Limb (tissue), 2 donors: ENCODE data around the gene PPP1R13L.

Experiments
- DNase-seq, 2 donors: peaks; one replicate each; pipeline ENCODE4 v3.0.0-alpha.2; 2016; ENCODE audit errors: extremely low spot score in 2 of 2

The PPP1R13L gene, protein sequence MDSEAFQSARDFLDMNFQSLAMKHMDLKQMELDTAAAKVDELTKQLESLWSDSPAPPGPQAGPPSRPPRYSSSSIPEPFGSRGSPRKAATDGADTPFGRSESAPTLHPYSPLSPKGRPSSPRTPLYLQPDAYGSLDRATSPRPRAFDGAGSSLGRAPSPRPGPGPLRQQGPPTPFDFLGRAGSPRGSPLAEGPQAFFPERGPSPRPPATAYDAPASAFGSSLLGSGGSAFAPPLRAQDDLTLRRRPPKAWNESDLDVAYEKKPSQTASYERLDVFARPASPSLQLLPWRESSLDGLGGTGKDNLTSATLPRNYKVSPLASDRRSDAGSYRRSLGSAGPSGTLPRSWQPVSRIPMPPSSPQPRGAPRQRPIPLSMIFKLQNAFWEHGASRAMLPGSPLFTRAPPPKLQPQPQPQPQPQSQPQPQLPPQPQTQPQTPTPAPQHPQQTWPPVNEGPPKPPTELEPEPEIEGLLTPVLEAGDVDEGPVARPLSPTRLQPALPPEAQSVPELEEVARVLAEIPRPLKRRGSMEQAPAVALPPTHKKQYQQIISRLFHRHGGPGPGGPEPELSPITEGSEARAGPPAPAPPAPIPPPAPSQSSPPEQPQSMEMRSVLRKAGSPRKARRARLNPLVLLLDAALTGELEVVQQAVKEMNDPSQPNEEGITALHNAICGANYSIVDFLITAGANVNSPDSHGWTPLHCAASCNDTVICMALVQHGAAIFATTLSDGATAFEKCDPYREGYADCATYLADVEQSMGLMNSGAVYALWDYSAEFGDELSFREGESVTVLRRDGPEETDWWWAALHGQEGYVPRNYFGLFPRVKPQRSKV

DNA sequence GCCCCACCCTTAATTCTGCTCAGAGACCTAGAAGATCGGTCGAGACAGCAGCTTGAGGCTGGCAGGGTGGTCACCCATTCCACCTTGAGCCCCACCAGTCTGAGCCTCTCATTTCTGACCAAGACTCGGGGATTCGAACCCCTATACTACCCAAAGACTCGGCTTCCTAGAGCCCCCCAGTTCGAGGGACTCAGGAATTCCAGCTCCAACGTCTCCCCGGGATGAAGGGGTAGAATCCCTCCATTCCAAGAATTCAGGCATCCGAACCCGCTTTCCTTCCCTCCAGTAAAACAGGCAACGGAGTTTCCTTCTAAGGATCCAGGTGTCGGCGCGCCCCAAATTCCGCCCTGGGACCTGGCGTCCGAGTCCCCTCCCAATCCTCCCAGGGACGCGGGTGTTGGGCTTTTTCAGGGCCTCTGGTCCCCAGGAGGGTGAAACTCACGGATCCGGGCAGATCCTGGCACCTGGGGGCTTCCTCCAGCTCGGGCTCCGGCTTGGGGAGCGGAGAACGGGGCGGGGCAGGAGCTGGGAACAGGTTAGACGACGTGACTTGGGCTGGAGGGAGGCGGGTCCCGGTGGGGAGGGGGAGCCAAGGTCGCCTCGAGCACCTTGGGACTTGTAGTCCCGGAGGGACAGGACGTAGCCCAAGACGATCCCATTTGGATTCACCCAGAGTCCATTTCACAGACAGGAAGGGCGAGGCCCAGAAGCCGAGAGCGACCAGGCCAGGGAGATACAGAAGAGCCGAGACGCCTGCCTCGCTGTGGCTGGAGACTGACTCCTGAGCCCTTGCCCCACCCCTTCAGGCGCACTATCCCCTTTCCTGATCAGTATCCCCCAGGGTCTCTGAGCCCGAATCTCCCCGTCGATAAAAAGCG, at the start of gene PPP1R13L:
Gene PPP1R13L, minus strand, starts transcription at position 513 of the 878 bp plus-strand sequence. CDS start 6,751 bp downstream, outside the sequence.
- peak in 1 of 2 donors; percentile 67 for DNase-seq

DNA sequence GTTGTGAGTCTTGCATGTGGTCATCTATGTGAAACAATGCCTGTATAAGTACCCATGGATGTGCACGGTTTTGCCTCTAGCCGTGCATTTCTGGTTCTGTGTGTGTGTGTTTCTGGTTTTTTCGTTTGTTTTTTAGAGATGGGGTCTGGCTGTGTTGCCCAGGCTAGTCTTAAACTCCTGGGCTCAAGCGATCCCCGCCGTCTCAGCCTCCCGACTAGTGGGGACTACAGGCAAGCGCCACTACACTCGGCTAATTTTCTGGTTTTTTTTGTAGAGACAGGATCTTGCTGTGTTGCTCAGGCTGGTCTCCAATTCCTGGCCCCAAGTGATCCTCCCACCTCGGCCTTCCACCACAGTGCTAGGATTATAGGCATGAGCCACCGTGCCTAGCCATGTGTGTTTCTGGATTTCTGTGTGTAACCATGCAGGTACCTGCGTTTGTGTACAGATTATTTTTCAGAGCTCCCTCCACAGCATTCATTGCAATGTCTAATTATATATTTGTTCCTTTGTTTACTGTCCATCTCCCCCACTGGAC, 47.0 kb upstream of the PPP1R13L start:
- DNase-seq, result no peak

DNA sequence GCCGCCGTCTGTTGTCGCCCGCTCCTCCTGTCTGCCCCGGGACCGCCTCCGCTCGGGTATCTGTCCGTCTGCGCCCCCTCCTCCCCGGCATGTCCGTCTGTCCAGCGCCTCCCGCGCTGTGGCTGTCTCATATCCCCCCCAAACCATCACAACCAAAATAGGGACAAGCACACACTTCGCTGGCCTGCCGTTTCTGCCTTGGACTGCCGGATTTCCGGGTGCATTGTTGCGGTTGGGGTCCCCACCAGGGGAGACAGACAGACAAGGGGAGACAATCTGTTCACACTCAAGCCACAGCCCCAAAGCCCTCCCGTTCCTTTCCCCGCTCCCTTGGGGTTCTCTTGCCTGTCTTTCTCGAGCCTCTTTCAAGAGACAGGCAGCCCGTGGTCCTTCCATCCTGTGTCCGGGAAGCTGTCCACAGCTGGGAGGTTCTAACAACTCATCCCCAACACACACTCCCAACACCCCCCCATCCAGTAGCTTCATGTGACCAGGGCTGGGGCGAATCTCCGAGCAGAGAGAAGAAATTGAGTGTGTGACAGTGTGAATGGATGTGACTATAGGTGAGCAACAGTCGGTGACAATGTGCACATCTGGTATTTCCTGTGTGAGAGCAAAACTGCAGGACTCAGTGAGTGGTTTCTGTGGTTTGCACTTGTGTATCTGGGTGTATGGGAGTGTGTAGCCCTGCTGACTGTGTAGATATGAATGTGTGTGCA, 46.4 kb upstream of the PPP1R13L start:
- peak in 1 of 2 donors; percentile 58 for DNase-seq

DNA sequence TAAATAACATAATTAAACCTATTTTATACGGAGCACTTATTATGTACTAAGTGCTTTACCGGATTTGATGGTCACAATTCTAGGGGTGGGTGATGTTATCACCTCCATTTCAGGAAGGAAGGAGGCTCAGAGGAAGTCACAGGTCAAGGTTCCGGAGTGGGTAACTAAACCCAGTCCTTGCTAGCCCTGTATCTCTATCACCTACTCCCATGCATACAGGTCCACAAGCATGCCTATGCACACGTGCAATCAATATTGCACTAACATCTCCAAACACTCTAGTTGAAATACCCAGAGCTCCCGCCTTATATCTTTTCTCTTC, 45.1 kb upstream of the PPP1R13L start:
- no peak for DNase-seq

DNA sequence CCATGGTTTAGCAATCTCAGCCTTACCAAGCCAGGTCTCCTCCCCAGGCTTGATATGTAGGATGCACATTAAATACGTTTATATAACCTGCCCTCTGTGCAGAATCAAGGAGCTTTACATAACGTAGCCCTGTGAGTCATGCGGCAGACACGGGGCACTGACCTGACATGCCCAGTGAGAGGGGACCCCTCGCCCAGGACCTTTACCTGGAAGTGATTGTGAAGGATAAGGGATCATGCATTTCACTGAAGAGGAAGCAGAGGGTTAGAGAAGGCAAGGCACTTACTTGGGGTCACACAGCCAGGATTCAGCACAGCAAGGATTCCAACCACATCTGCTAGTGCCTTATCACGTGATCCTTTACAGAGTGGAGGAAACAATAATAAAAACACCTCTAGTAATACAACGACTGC, 44.0 kb upstream of the PPP1R13L start:
- DNase-seq, result no peak

DNA sequence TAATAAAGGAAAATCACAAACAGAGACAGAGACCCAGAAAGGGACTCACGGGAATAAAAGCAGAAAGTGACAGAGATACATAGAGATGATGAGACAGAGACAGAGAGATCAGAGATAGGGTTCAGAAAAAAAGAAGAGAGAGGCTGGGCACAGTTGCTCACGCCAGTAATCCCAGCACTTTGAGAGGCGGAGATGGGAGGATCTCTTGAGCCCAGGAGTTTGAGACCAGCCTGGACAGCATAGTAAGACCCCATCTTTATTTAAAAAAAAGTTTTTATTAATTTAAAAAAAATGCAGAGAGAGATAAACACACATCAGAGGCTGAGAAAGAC, 43.5 kb upstream of the PPP1R13L start:
- DNase-seq, result no peak

DNA sequence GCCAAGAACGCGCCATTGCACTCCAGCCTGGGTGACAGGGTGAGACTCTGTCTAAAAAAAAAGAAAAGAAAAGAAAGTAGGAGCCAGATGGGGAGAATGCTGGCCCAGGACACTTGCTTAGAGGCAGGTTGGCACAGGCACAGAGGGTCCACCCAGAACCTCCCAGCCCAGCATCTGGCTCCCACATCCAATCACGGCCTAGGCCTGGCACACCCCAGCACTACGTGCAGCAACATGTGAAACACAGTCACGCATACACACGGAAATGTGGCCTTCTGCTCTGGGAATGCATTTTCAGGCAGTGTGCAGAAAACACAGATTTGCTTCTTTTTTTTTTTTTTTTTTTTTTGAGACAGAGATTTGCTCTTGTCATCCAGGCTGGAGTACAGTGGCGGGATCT, 42.1 kb upstream of the PPP1R13L start:
- DNase-seq, result no peak

DNA sequence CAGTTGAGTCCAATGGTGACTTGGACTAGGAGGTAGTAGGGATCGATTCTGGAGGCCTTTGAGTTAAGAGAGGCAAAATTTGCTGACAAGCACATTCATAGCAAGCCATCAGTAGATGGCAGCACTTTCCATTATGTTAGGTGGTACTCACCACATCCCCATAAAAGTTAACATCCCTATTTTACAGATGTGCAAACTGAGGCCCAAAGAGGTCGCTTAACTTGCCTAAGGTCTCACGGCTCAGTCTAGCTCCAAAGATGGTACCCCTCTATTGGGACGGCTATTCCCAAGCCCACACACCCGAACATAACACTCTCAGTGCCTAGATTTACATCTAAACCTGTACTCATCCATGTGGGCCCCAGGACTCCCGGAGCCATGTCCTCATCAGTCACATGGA, 41.4 kb upstream of the PPP1R13L start:
- no peak for DNase-seq

DNA sequence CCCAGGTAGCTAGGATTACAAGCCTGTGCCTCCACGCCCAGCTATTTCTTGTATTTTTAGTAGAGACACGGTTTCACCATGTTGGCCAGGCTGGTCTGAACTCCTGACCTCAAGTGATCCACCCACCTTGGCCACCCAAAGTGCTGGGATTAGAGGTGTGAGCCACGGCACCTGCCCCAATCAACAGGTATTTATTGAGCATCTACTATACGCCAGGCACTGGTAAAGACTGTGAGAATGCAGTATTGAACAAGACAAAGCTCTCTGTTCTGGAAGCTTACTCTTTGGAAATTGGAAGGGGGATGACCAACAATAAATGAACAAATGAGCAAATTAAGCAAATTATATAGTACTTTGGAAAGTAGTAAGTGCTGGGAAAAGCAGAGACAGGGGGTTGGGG, 40.3 kb upstream of the PPP1R13L start:
- DNase-seq, result no peak

DNA sequence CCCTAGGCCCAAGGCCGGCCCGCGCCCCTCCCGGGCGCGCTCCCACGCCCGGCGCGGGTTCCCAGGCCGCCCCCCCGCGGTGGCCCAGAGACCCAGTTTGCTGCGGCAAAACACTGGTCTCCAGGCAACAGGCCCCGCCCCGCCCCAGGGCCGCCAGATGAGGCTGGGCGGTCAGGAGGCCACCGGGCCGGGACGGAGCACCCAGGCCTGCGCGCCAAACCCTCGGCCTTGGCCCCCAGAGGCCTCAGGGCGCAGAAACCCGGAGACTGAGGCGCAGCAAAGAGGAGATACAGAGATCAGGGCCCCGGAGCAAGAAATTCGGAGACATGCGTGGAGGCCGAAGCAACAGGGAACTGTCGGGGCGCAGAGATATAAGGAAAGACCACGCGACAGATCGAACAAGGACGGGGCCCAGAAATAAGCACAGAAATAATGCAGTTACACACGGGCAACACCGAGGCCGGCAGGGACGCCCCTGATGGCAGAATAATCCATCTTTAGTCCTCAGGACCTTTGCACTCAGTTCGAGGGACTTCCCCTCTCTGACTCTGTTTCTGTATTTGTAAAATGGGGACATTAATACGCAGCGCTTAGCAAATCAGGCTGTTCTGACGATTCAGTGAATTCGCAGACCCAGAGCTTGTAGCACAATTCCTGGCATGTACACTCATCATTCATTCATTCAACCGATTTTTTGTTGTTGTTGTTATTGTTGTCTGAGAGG, 39.6 kb upstream of the PPP1R13L start:
- DNase-seq, result peak; percentile 86 to 93

DNA sequence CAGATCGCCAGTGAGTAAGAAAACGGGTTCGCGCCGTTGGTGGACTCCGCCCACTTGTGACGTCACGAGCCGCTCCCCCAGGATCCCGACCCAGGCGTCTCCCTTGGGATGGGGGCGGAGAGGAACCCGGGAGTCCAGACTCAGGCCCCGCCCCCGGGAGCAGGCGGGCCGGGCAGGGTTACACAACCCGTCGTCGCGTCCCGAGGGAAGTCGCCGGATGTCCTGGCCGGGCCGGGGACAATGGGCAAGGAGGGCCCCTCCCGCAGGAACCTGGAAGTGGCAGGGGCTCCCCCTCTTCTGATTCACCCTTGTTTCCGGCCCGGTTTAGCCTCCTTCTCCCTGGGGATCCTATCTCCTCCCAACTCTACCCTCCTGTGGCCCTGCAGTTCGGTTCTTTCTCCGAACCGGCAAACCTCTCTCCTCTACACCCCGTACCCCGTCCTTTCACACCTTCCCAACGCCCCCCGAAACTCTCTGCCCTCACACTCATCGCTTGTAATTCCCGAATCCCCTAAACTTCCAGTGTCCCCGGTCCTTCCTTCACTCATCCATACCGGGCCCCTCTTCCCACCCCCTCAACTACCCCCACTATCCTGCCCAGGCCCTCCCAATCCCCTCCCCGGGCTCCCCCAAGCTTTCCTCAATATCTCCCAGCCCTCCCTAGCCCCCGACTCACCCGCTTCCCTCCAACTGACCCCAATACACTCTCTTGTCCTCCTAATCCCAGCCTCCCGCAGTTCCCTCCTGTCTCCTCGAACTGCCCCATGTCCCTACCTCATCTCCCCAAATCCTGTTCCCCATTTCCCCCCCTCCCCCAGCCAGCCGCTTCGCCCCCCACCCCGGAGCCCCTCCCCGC, 38.8 kb upstream of the PPP1R13L start:
- peak; percentile 81 to 89 for DNase-seq

DNA sequence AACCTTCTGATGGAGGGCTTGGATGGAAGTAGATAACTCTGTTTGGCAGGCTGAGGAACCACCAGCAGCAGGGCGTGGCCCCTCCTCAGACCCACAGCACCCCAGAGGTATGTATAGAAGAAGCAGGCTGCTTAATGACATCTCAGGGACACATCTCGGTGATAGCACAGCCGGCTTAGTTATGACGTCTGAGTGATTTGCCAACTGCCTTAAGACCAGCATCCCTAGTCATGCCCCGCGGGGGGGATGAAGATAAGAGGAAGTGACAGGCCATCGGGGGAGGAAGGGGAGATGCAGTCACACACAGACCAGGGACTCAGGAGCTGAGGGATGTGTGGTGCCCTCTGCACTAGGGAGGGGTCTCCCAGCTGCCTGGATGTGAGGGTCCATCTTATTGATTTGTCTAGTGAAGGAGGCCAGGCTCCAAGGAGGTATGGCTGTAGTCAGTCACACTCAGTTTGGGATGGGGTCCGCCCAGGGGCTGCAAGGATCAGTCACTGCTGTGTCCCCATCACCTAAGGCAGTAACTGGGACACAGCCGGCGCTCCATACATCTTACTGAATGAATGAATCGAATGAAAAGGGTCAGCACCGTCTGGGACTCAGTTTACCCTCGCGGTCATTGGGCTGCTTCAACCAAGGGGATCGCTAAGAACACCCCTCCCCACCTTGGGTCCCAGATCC, 38.1 kb upstream of the PPP1R13L start:
- peak in 1 of 2 donors; percentile 56 for DNase-seq

DNA sequence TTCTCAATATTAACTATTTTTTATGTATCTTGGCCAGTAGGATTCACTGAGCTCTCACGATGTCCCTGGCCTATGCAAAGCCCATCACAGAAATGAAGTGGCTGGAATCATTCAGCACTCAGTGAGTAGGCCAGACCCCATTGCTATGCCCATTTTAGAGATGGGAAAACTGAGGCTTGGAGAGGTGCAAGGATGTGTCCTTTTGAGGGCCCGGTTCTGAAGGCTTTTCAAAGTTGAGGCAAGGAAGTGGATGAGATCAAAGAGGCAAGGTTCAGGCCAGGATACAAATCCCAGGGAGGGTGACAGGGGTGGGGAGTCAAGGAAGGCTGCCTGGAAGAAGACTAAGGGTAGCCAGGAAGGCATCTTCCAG, 37.5 kb upstream of the PPP1R13L start:
- DNase-seq, result no peak

DNA sequence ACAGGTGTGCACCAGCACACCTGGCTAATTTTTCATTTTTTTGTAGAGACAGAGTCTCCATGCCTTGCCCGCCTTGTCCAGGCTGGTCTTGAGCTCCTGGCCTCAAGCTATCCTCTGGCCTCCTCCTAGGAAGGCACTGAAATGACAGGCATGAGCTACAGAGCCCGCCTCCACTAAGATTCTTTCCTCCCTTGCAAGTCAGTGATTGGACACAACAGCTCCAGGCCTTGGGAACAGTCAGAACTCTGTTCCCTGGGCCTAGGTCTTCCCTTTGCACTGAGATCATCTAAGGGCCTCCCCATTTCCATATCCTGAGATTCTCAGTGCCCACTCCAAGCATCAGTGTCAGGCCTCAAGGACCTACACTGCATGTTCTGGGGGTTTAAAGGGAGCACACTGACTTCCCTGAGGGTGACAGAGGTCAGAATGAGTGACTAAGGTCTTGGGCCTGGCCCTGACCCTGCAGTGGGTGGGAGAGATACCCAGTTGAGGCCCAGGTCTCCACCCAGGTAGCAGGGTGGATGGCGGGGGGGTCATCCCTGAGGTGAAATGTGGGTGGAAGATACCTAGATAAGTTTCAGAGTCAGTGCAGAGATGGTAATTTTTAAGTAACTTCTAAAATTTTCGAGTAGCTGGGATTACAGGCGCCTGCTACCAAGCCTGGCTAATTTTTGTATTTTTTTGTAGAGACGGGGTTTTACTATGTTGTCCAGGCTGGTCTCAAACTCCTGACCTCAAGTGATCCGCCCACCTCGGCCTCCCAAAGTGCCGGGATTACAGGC, 36.2 kb upstream of the PPP1R13L start:
- DNase-seq, result no peak

DNA sequence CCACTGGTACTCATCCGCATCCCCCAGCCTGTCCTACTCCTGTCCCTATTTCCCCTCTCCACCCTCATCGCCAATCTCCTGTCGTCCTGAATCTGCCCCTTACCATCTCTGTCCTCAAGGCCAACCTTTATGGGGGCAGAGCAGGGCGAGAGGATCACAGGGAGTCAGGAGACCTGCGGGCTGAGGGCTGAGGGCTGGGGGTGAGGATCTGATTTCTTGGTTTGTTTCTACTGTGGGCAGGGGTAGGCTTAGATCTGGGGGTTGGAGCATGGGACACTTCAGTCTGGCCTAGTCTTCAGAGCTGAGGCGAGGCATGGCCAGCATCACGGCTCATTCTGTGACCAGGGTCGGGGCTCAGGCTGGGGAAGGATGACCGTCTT, 35.4 kb upstream of the PPP1R13L start:
- no peak for DNase-seq

DNA sequence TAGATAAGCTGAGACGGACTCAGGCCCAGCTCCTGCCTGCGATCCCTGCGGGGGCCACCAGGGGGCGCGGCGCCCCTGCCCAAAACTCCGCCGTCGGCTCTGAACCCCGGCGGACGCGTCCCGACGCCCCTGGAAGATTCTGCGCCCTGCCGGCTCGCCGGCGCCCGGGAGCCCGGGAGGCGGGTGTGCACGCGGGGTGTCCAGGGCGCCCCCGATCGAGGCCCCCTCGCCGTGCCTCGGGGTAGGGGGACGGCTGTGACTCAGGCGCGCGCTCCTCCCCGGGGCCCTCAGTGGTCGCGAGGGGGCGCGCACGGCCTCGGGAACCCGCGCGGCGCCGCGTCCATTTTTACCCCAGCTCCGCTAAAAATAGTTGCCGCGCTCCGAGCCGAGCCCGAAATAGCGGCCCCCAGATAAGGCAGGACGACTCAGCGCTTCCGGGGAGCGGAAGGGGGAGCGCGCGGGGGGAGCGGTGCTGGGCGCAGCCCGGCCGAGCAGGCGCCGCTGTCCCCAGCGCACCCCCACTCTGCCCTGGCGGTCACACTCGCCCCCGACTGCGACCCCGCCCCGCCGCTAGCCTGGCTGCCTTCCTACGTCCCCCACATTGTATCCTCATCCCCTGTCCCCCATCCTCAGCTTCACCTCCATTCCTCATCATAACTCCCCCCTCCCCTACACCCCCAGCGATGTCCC, 34.8 kb upstream of the PPP1R13L start:
- peak; percentile 91 for DNase-seq

DNA sequence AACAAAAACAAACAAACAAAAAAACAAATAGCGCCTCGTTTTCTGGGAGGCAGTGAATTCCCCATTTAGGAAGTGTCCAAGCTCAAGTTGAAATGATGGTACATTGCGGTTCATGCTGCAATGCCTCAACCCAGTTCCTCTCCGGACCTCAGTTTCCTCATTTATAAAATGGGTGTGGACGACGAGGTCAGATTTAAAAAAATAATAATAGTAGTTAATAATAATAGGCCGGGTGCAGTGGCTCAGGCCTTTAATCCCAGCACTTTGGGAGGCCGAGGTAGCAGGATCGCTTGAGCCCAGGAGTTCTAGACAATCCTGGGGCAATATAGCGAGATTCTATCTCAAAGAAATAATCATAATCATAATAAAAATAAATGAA, 34.3 kb upstream of the PPP1R13L start:
- DNase-seq, result no peak

DNA sequence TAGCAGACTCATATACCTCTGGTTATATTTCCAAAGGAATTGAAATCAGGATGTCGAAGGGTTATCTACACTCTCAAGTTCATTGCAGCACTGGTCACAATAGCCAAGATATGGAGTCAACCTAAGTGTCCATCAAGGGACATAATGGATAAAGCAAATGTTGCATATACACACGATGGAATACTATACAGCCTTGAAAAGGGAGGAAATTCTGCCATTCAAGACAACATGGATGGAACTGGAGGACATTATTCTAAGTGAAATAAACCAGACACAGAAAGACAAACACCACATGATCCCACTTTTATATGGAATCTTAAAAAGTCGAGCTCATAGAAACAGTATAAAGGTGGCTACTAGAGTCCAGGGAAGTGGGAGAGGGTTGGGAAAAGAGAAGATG, 32.5 kb upstream of the PPP1R13L start:
- no peak for DNase-seq
